Dermis blood vessel endothelial cell (primary cell): ENCODE measurements around the gene ECE2. TPM values are rescaled to one million over a fixed set of nuclear protein-coding genes. Genes with fewer than 3 reads are reported as not detected.

Source experiments
- DNase-seq: peaks from one replicate; pipeline ENCODE4 v3.0.0; 2010
- total RNA-seq: library from RNA; depleted of rRNA; stranded (reverse); fragments of >200 nt; gene quantifications from 2 replicates; pipeline ENCODE4 v1.2.3, GENCODE V29; 2014

Gene ECE2
- total RNA-seq, 1 donor from 2014 or later = not detected

DNA sequence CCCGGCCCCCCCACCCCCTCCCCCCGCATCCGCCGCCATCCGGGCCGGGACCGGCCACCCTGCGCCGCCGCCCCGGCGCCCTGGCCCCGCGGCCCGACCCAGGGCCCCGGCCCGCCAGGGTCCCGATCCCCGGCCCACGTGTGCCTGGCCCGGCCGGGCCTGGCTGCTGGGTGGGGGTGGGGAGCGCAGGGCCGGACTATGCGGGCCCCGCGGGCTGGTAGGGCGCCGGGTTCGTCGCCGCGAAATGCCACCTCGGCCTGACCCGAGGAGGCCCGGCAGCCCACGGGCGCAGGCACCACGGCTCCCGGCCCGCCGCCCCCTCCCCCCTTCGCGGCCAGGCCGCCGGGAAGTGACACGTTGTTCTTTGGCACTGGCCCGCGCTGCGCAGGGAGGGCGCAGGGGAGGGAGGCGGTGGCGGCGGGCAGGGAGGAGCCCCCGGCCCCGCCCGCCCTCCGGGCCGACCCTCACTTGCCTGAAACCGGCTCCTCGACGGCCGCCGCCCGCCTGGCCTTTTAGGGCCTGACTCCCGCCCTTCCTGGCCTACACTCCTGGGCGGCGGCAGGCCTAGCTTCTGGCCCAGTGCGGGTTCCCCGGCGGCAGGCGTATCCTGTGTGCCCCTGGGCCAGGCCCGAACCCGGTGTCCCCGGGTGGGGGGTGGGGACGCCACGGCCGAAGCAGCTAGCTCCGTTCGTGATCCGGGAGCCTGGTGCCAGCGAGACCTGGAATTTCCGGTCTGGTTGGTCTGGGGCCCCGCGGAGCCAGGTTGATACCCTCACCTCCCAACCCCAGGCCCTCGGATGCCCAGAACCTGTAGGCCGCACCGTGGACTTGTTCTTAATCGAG lies 39.1 kb downstream of the ECE2 start:
- peak; percentile 91 for DNase-seq

DNA sequence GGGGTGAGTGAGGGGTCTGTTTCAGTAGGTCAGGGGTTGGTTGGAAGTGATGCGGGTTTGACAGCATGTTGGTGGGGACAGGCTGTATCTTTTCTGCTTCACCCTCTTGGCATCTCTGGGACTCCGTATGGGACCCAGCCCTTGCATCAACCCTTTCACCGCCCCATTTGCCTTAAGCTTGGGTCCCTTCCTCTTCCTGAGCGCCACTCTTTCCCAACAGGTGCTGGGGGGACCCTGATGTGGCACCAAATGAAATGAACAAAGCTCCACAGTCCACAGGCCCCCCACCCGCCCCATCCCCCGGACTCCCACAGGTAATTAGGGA lies 39.7 kb downstream of the ECE2 start:
- no peak for DNase-seq

- DNase-seq = peak; percentile 23
These were observed 40.2 kb downstream of the ECE2 start for GRCh38 chr3:184315871-184316661.

DNA sequence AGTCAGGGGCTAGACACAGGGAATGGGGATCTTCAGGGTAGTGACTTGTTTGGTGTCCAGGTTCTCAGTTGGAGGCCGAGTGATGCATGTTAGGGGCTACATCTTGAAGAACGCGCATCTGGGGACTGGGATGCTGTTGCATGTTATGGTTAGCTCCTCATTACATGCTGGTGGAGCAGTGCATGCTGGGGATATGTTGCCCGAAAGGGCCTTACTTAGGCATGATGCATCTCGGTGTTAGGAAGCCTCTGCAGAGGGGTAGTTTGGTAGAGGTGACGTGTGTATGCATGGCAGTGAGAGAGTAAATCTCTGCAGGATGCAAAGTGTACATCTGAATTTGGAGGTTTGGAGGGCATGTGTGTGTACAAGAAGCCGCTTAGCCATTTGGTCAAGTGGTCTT lies 41.0 kb downstream of the ECE2 start:
- DNase-seq = no peak

- no peak for DNase-seq
These were observed 41.4 kb downstream of the ECE2 start for GRCh38 chr3:184317201-184317600.

DNA sequence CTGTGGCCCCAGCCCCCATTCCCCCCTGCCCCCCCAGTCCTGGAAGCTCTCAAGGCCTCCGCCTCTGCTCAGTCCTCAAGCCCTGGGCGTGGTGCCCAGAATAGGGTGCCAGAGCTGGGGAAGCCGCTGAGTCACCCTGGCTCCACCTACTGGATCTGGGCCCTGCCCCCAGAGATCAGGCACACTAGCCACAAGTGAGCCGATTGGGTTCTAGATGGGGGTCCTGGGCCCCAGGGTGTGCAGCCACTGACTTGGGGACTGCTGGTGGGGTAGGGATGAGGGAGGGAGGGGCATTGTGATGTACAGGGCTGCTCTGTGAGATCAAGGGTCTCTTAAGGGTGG lies 44.3 kb downstream of the ECE2 start:
- peak; percentile 96 for DNase-seq

GRCh38 chr3:184321666-184322065 lies 45.8 kb downstream of the ECE2 start:
- no peak for DNase-seq

DNA sequence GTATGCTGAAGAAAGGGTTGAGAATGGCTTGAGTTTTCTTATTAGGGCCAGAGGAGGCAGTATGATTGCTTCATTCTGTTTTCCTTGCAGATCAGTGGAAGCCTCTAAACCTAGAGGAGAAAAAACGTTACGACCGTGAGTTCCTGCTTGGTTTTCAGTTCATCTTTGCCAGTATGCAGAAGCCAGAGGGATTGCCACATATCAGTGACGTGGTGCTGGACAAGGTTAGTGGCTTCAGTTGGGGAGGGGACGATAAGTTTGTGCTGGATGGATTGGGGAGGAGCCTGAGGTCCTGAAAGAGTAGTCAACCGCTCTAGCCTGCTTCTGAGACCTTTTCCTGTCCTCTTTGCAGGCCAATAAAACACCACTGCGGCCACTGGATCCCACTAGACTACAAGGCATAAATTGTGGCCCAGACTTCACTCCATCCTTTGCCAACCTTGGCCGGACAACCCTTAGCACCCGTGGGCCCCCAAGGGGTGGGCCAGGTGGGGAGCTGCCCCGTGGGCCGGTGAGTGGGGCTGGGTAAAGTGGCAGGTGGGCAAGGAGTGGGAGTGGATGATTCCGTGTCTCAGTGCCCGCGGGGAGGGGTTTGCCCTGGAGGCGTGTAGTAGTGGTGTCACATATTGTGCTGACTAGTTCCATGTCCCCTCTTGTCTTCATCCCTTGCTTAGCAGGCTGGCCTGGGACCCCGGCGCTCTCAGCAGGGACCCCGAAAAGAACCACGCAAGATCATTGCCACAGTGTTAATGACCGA lies 47.1 kb downstream of the ECE2 start:
- DNase-seq = no peak

GRCh38 chr3:184323696-184324095 lies 47.9 kb downstream of the ECE2 start:
- DNase-seq = no peak

GRCh38 chr3:184325269-184325668 lies 49.4 kb downstream of the ECE2 start:
- no peak for DNase-seq

GRCh38 chr3:184325715-184326369 lies 50.0 kb downstream of the ECE2 start:
- no peak for DNase-seq

- DNase-seq = no peak
These were observed 51.3 kb downstream of the ECE2 start for GRCh38 chr3:184327171-184327570.

DNA sequence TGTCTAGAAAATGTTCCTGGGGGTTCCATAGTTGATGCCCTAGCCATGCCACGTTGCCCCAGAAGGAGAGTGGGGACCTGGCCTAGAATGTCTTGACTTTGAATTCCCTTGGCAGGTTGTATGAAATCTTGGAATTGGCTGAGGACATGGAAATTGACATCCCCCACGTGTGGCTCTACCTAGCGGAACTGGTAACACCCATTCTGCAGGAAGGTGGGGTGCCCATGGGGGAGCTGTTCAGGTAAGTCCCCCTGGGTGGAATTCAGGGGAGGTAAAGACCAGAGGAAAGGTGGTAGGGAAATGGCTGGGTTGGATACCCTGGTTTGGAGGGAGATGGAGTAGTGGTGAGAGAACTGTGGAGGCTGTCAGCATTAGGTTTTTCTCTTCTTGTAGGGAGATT lies 52.7 kb downstream of the ECE2 start:
- DNase-seq = no peak

DNA sequence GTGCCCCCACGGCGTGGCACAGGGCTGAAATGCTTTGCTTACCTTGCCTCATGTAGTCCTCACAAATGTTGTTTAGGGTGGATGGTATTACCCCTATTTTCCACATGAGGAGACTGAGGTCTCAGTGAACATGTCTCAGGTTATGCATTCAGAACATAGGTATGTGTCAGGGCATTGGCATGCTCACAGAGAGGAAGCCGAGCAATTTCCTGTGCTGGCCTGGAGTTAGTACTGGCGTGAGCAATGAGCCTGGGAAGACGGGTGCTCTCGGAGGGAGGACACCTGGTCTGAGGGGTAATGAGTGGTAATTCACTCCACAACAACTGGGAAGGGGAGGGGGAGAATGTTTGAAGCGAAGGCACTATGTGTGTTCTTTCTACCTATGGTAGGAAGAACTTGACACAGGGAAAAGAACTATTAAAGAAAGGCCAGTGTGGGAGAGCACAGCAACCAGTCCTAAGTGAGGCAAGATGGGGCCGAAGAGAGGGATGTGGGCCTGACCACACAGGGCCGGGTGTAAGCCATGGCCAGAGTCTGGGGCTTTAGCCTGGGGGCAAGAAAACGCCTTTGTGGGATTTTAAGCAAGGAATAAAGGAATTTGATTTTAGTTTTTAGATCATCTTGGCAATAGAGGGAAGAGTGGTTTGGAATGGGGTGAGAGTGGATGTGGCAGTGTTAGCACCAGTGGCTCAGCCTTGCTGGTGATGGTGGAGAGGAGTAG lies 56.7 kb downstream of the ECE2 start:
- peak; percentile 99 for DNase-seq

DNA sequence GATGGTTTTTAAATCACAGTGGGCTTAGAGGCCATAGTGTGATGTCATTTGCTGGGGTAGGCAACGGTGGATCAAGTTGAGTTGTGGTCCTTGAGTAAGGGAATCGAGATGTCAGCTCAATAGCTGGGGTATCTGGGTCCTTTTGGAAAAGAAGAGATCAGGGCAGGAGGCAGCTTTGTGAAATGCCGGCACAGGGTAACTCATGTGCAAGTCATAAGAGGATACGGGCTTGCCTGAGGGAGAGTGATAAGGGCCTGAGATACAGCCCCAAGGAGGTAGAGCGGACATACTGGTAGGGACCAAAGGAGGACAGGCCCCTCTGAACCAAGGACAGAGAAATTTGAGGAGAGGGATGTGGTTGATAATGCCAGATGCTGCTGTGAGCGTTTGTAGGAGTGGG lies 57.4 kb downstream of the ECE2 start:
- DNase-seq = no peak

DNA sequence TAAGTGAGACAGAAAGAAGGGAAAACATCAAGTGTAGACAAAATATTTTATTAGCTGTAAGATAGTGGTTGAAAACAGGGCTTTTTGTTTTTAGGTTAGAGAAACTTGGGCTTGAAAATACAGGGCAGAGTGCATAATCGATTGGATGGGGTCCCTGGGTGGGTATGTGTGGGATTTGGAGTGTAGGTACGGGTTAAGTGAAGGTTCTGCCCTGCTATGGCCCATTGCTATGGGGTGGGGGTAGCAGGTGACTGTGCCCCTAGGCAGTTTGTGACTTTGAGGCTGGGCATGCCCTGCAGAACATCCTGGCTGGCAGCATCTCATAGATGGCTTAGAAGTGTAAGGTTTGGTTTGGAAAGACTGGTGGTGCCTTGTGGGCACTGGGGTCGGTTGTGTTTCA lies 57.9 kb downstream of the ECE2 start:
- no peak for DNase-seq

DNA sequence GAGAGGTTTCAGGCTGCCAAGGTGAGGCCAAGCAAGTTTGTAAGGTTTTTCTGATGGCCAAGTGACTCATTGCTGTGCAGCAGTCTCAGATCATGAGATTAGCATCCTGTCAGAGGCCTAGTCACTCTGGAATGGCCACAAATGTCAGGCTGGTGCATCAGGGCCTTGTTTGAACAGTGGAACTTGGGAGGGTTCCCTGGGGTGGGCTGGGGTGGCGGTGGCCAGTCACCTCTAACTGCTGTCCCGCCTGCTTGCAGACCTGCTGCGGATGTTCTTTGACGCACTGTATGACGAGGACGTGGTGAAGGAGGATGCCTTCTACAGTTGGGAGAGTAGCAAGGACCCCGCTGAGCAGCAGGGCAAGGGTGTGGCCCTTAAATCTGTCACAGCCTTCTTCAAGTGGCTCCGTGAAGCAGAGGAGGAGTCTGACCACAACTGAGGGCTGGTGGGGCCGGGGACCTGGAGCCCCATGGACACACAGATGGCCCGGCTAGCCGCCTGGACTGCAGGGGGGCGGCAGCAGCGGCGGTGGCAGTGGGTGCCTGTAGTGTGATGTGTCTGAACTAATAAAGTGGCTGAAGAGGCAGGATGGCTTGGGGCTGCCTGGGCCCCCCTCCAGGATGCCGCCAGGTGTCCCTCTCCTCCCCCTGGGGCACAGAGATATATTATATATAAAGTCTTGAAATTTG lies 58.8 kb downstream of the ECE2 start:
- peak; percentile 73 for DNase-seq

DNA sequence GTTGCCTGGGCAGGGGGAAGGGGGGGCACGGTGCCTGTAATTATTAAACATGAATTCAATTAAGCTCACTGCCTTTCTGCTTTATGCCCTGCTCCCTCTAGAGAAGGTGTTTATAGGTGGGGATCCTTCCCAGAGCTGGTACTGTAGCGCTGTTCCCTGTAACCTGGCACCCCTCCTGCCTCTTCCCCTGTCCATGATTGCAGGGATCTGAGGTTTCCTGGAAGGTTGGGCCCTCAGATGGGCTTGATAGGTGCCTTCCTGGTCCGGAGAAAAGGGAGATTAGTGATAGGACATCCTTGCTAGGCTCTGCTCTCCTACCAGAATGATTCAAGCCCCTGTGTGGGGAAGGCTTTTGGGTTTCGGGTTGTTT lies 59.5 kb downstream of the ECE2 start:
- DNase-seq = peak; percentile 27

- peak; percentile 88 for DNase-seq
These were observed 60.1 kb downstream of the ECE2 start for GRCh38 chr3:184335661-184336546.

DNA sequence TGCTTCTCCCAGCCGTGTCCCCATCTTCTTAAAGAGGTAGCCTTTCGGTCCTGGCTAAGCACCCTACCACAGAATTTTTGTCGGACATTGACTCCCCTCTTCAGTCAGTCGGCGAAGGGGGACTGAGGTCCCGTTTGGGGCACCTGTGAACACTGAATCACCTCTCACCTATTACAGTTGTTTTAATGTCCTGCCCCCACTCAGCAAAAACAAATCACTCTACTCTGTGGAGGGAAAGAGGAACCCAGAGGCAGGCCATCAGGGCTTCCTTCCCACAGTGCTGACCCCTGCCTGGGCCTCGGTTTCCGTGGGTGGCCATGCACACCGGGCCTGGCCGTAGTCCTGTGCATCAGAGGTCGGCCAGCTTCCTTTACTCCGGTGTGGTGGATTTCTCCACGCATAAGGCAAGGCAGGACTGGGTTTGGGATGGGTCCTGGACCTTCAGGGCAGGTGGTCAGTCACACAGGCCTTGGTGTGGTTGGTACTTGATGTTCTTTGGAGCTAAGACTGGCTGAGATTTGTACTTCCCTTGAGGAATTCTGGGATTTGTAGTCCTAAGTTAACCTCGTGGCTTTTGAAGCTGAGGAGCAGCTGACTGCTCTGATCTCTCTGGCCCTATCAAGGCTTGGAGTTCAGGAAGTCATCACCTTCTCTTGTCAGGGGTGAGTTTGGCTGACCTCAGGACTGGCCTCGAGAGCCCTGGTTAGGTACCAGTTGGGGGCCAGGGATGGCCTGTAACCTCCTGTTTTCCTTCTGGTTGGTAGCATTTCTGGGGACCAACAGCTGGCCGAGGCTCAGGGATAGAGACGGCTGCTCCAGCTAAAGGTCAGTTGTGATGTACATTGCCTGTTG lies 61.0 kb downstream of the ECE2 start:
- DNase-seq = peak; percentile 76
